BE2C (cell line): ENCODE results near the gene ABHD15.

ENCODE experiments used
- DNase-seq: peaks from one replicate; pipeline ENCODE4 v3.0.0-alpha.2; 2020
- H3K27me3 ChIP-seq: fragments of 250-450 bp; sonication (Bioruptor Pico); 2 replicates; pipeline ENCODE4 v1.5.1; 2020; ENCODE audit warnings: mild to moderate bottlenecking
- H3K36me3 ChIP-seq: fragments of 250-450 bp; sonication (Bioruptor Pico); 2 replicates; pipeline ENCODE4 v1.5.1; 2020; ENCODE audit warnings: mild to moderate bottlenecking
- H3K4me1 ChIP-seq: fragments of 250-450 bp; sonication (Bioruptor Pico); 2 replicates; pipeline ENCODE4 v1.5.1; 2020
- H3K4me3 ChIP-seq: 2 replicates; pipeline ENCODE4 v1.5.1; 2011; ENCODE audit warnings: low read depth, low read length
- H3K9me3 ChIP-seq: fragments of 250-450 bp; sonication (Bioruptor Pico); 2 replicates; pipeline ENCODE4 v1.5.1; 2020
- CTCF ChIP-seq: IDR thresholded peaks from 2 replicates; pipeline ENCODE4 v1.5.1; 2012; ENCODE audit warnings: mild to moderate bottlenecking, low read depth, low read length

Gene ABHD15

GRCh38 chr17:29613352-29613837 lies 46.6 kb upstream of the ABHD15 start:
- Histone ChIP-seq H3K27me3 (no peaks in the 10 kb centered on the region), H3K4me1 (no peaks in the 10 kb centered on the region), H3K36me3 (peaks cover 13% of the 10 kb centered on the region), H3K4me3 (no peak overlapping the region), H3K9me3 (no peaks in the 10 kb centered on the region)
- DNase-seq: no peak
- TF ChIP-seq CTCF: no peak

GRCh38 chr17:29612404-29613280 lies 45.8 kb upstream of the ABHD15 start:
- no peak for TF ChIP-seq CTCF
- Histone ChIP-seq H3K4me1 (no peaks in the 10 kb centered on the region), H3K36me3 (peaks cover 13% of the 10 kb centered on the region), H3K9me3 (no peaks in the 10 kb centered on the region), H3K27me3 (no peaks in the 10 kb centered on the region), H3K4me3 (no peak overlapping the region)
- no peak for DNase-seq

GRCh38 chr17:29612094-29612403 lies 45.2 kb upstream of the ABHD15 start:
- H3K27me3 ChIP-seq: no peaks in the 10 kb centered on the region
- H3K36me3 ChIP-seq: peaks cover 13% of the 10 kb centered on the region
- TF ChIP-seq CTCF: no peak
- H3K4me3 ChIP-seq: no peak overlapping the region
- H3K4me1 ChIP-seq: no peaks in the 10 kb centered on the region
- no peaks in the 10 kb centered on the region for H3K9me3 ChIP-seq
- no peak for DNase-seq

GRCh38 chr17:29611351-29612093 lies 44.7 kb upstream of the ABHD15 start:
- no peak for DNase-seq
- no peaks in the 10 kb centered on the region for H3K9me3 ChIP-seq
- H3K4me3 ChIP-seq: no peak overlapping the region
- H3K27me3 ChIP-seq: no peaks in the 10 kb centered on the region
- no peaks in the 10 kb centered on the region for H3K4me1 ChIP-seq
- no peak for TF ChIP-seq CTCF
- H3K36me3 ChIP-seq: peaks cover 13% of the 10 kb centered on the region

- TF ChIP-seq CTCF: no peak
- DNase-seq: no peak
- Histone ChIP-seq H3K4me1 (no peaks in the 10 kb centered on the region), H3K27me3 (no peaks in the 10 kb centered on the region), H3K4me3 (no peak overlapping the region), H3K36me3 (peaks cover 13% of the 10 kb centered on the region), H3K9me3 (no peaks in the 10 kb centered on the region)
These were observed 43.6 kb upstream of the ABHD15 start for GRCh38 chr17:29610395-29610794.

GRCh38 chr17:29608986-29609385 lies 42.1 kb upstream of the ABHD15 start:
- DNase-seq: no peak
- H3K9me3 ChIP-seq: no peaks in the 10 kb centered on the region

More at GRCh38 chr17:29608986-29609385, 42.1 kb upstream of the ABHD15 start:
- Histone ChIP-seq H3K4me3 (no peak overlapping the region), H3K27me3 (no peaks in the 10 kb centered on the region), H3K4me1 (no peaks in the 10 kb centered on the region), H3K36me3 (peaks cover 10% of the 10 kb centered on the region)
- no peak for TF ChIP-seq CTCF
